Measurements from ENCODE around the gene POU2AF1. TPM values are rescaled to one million over a fixed set of nuclear protein-coding genes. Genes with fewer than 3 reads are reported as not detected.

POU2AF1 gene
- polyA plus RNA-seq, 1 donor from 2014 or later, result not detected

GRCh38 chr11:111330234-111330893 is 48.7 kb downstream of the POU2AF1 start:
- H3K4me3 ChIP-seq (ENCODE audit: low read length), result no peak overlapping the region
- H3K9me3 ChIP-seq (ENCODE audit: low read length), result no peaks in the 10 kb centered on the region
- H4K20me1 ChIP-seq (ENCODE audit: insufficient read depth), result no peaks in the 10 kb centered on the region
- H3K9ac ChIP-seq (ENCODE audit: low read length), result no peak overlapping the region
- H3K27me3 ChIP-seq (ENCODE audit: insufficient read depth, low read depth, low read length), result no peaks in the 10 kb centered on the region
- no peaks in the 10 kb centered on the region for H3K9me2 ChIP-seq (ENCODE audit: insufficient read depth, low read length)
- H3F3A ChIP-seq (ENCODE audit: insufficient read depth, low read length, poor library complexity, severe bottlenecking), result no peaks in the 10 kb centered on the region
- H2AFZ ChIP-seq (ENCODE audit: low read depth, low read length), result no peak overlapping the region
- H3K36me3 ChIP-seq (ENCODE audit: insufficient read depth, low read length), result no peaks in the 10 kb centered on the region
- H3K4me2 ChIP-seq (ENCODE audit: low read length), result no peak overlapping the region
- H3K79me2 ChIP-seq (replicated peaks; ENCODE audit: insufficient read depth, low read length), result no peaks in the 10 kb centered on the region
- H3K27ac ChIP-seq (ENCODE audit: low read length), result no peak overlapping the region
- TF ChIP-seq EZH2 (IDR thresholded peaks at IDR 0.05; ENCODE audit: borderline replicate concordance, insufficient read depth, low read length, poor library complexity, severe bottlenecking) (no peak), MXI1 (conservative IDR thresholded peaks at IDR 0.05; ENCODE audit: poor library complexity, severe bottlenecking) (no peak), EP300 (conservative IDR thresholded peaks at IDR 0.05; ENCODE audit: poor library complexity, severe bottlenecking) (no peak), TAF1 (IDR thresholded peaks at IDR 0.05; ENCODE audit: low read depth) (no peak), POLR2AphosphoS5 (IDR thresholded peaks at IDR 0.05) (no peak), RAD21 (conservative IDR thresholded peaks at IDR 0.05) (no peak), SMC3 (conservative IDR thresholded peaks at IDR 0.05; ENCODE audit: poor library complexity) (no peak), REST (IDR thresholded peaks at IDR 0.05; ENCODE audit: borderline replicate concordance) (no peak), CTCF (IDR thresholded peaks at IDR 0.05; ENCODE audit: poor library complexity, severe bottlenecking) (no peak)

- H3F3A ChIP-seq (ENCODE audit: insufficient read depth, low read length, poor library complexity, severe bottlenecking), result no peaks in the 10 kb centered on the region
- H3K4me3 ChIP-seq (ENCODE audit: low read length), result no peak overlapping the region
- H2AFZ ChIP-seq (ENCODE audit: low read depth, low read length), result no peak overlapping the region
- H3K9ac ChIP-seq (ENCODE audit: low read length), result no peak overlapping the region
- H3K9me3 ChIP-seq (ENCODE audit: low read length), result no peaks in the 10 kb centered on the region
- no peaks in the 10 kb centered on the region for H3K79me2 ChIP-seq (replicated peaks; ENCODE audit: insufficient read depth, low read length)
- H3K36me3 ChIP-seq (ENCODE audit: insufficient read depth, low read length), result no peaks in the 10 kb centered on the region
- no peaks in the 10 kb centered on the region for H4K20me1 ChIP-seq (ENCODE audit: insufficient read depth)
- no peak overlapping the region for H3K4me2 ChIP-seq (ENCODE audit: low read length)
- H3K9me2 ChIP-seq (ENCODE audit: insufficient read depth, low read length), result no peaks in the 10 kb centered on the region
- H3K27me3 ChIP-seq (ENCODE audit: insufficient read depth, low read depth, low read length), result no peaks in the 10 kb centered on the region
- TF ChIP-seq CTCF (IDR thresholded peaks at IDR 0.05; ENCODE audit: poor library complexity, severe bottlenecking) (no peak), RAD21 (conservative IDR thresholded peaks at IDR 0.05) (no peak), REST (IDR thresholded peaks at IDR 0.05; ENCODE audit: borderline replicate concordance) (no peak), EZH2 (IDR thresholded peaks at IDR 0.05; ENCODE audit: borderline replicate concordance, insufficient read depth, low read length, poor library complexity, severe bottlenecking) (no peak), EP300 (conservative IDR thresholded peaks at IDR 0.05; ENCODE audit: poor library complexity, severe bottlenecking) (no peak)
- no peak overlapping the region for H3K27ac ChIP-seq (ENCODE audit: low read length)
Observed at GRCh38 chr11:111329306-111330204, 49.5 kb downstream of the POU2AF1 start.
